ENCODE data around the gene CTDP1. TPM values are rescaled to one million over a fixed set of nuclear protein-coding genes. Genes with fewer than 3 reads are reported as not detected.

Gene CTDP1
- total RNA-seq, 4 donors from 2014 or later: 12.3 to 21.8 (median 16.5) TPM

DNA sequence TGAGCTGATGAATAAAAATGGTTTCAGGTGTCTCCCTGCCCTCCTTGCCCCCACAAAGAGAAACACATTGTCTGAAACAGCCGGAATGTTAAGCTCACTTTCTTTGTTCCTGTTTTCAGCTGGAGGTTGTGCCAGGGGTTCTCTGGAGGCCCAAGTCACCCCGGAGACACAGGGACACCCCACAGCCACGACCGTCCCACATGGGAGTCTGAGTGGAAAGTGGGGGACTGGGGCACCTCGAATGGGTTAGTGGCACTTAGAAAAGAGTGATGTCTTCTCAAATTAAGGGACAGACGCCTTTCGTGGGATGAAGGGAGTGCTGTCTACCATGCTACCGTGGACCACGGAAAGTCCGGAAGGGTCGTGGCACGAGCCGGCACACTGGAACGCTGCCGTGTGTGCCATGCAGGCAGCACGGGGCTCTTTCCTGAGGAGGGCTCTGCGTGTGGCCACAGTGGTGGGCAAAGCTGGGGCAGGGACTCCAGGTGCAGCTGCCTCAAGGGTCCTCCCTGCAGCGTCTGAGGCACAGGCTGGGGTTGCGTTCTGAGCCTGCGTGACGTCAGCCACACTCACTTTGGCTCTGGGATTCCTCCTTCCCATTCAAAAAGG, 39.4 kb upstream of the CTDP1 start:
- ATAC-seq (no peak), DNase-seq (no peak)
- no peak for TF ChIP-seq POLR2A (IDR thresholded peaks at IDR 0.05)
- TF ChIP-seq, protein P1, sequence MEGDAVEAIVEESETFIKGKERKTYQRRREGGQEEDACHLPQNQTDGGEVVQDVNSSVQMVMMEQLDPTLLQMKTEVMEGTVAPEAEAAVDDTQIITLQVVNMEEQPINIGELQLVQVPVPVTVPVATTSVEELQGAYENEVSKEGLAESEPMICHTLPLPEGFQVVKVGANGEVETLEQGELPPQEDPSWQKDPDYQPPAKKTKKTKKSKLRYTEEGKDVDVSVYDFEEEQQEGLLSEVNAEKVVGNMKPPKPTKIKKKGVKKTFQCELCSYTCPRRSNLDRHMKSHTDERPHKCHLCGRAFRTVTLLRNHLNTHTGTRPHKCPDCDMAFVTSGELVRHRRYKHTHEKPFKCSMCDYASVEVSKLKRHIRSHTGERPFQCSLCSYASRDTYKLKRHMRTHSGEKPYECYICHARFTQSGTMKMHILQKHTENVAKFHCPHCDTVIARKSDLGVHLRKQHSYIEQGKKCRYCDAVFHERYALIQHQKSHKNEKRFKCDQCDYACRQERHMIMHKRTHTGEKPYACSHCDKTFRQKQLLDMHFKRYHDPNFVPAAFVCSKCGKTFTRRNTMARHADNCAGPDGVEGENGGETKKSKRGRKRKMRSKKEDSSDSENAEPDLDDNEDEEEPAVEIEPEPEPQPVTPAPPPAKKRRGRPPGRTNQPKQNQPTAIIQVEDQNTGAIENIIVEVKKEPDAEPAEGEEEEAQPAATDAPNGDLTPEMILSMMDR (IDR thresholded peaks at IDR 0.05 in 4 of 5, conservative IDR thresholded peaks at IDR 0.05 in 1 of 5): no peak
- Histone ChIP-seq H3K4me1 (peaks cover 0 to 4% of the 10 kb centered on the region in 2 donors), H3K4me3 (no peak overlapping the region), H3K36me3 (no peaks in the 10 kb centered on the region), H3K27me3 (peaks cover 0 to 18% (median 9%) of the 10 kb centered on the region in 3 donors), H3K27ac (no peak overlapping the region), H3K9me3 (no peaks in the 10 kb centered on the region)
- intact Hi-C loops (cut with DNase I; ENCODE audit: low total_unique reads) (loop anchor here (10.0 kb wide), 1 partner anchor 105 kb away; no protein-coding TSS in a partner anchor), in situ Hi-C loops (cut with MboI; ENCODE audit: low sequenced_read_pairs in 4 of 4) (loop anchor here in 3 of 4 donors (5.0 to 25.0 kb wide), 4 partner anchors 103 to 268 kb away; no protein-coding TSS in a partner anchor)

- in situ Hi-C loops (cut with MboI; ENCODE audit: low sequenced_read_pairs in 4 of 4): loop anchor here in 3 of 4 donors (5.0 to 25.0 kb wide), 4 partner anchors 104 to 269 kb away; no protein-coding TSS in a partner anchor
- Histone ChIP-seq H3K27me3 (peaks cover 0 to 18% (median 9%) of the 10 kb centered on the region in 3 donors), H3K36me3 (no peaks in the 10 kb centered on the region), H3K27ac (no peak overlapping the region), H3K4me3 (no peak overlapping the region), H3K4me1 (peaks cover 0 to 4% of the 10 kb centered on the region in 2 donors), H3K9me3 (no peaks in the 10 kb centered on the region)
- intact Hi-C loops (cut with DNase I; ENCODE audit: low total_unique reads): loop anchor here (10.0 kb wide), 1 partner anchor 106 kb away; no protein-coding TSS in a partner anchor
- no peak for TF ChIP-seq POLR2A (IDR thresholded peaks at IDR 0.05)
- TF ChIP-seq, protein P1 (IDR thresholded peaks at IDR 0.05 in 4 of 5, conservative IDR thresholded peaks at IDR 0.05 in 1 of 5): no peak
- DNase-seq: no peak
- ATAC-seq: no peak
These were observed 38.7 kb upstream of the CTDP1 start for GRCh38 chr18:79640875-79641274.

DNA sequence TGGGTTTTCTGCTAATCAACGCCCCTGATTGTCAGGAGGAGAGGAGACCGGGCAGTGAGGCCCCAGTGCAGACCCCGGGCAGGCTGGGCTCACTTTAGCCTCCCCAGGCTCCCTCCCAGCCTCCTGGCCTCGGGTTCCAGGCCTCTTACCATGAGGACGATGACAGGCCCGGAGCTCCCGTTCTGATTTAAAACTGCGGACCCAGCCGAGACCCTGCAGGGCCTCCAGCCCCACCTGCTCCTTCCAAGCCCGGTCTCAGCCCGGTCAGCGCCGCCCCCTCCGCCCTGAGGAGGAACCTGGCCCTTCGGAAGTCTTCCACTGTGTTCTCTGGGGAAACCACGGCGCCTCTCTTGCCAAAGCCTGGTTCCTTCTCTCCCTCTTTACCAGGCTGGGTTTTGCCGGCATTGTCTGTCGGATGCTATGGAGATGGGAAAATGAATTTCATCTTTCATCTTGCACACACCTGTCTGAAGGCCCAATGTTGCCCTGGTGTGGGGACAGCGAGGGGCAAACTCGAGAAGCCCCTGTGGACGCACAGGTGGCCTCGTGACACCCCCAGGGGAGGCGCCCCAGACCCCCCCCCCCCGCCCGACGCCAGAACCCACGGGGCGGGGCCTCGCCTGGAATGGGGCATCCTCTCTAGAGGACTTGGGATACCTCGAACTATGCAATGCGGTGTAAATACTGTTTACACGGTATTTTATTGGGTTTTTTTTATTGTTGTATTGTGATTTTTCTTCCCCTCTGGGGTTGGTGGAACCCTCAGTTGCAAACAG, 37.7 kb upstream of the CTDP1 start:
- ATAC-seq (no peak), DNase-seq (no peak)
- in situ Hi-C loops (cut with MboI; ENCODE audit: low sequenced_read_pairs in 4 of 4) (loop anchor here in 3 of 4 donors (5.0 to 25.0 kb wide), 4 partner anchors 105 to 270 kb away; no protein-coding TSS in a partner anchor), intact Hi-C loops (cut with DNase I; ENCODE audit: low total_unique reads) (loop anchor here (10.0 kb wide), 1 partner anchor 107 kb away; no protein-coding TSS in a partner anchor)
- TF ChIP-seq POLR2A (IDR thresholded peaks at IDR 0.05): no peak
- TF ChIP-seq, protein P1 (IDR thresholded peaks at IDR 0.05 in 4 of 5, conservative IDR thresholded peaks at IDR 0.05 in 1 of 5): no peak
- no peak overlapping the region for H3K27ac ChIP-seq
- H3K4me3 ChIP-seq: no peak overlapping the region
- H3K27me3 ChIP-seq: peaks cover 0 to 17% (median 8%) of the 10 kb centered on the region in 3 donors
- H3K4me1 ChIP-seq: peaks cover 0 to 4% of the 10 kb centered on the region in 2 donors
- H3K9me3 ChIP-seq: no peaks in the 10 kb centered on the region
- H3K36me3 ChIP-seq: no peaks in the 10 kb centered on the region

DNA sequence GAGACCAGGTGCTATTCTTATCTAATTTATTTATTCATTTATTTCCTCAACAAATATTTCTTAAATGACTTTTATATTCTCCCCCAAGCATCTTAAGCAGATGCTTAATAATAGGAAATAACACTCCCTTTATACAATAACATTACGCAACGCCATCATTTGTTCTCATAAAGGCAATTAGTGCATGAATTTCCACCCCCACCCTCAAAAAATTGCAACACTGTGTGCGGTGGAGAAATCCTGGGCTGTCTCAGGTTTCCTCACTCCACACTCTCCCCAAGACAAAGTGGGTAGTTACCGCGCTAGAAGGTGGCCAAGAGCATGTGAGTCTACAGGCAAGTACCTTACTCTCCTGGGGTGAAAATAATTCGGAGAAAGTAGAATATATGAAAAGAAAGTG, 37.0 kb upstream of the CTDP1 start:
- Histone ChIP-seq H3K4me3 (no peak overlapping the region), H3K36me3 (no peaks in the 10 kb centered on the region), H3K4me1 (peaks cover 0 to 4% of the 10 kb centered on the region in 2 donors), H3K27me3 (peaks cover 0 to 10% (median 3%) of the 10 kb centered on the region in 3 donors), H3K27ac (no peak overlapping the region), H3K9me3 (no peaks in the 10 kb centered on the region)
- ATAC-seq (no peak), DNase-seq (no peak)
- in situ Hi-C loops (cut with MboI; ENCODE audit: low sequenced_read_pairs in 4 of 4) (loop anchor here in 3 of 4 donors (5.0 to 25.0 kb wide), 4 partner anchors 105 to 270 kb away; no protein-coding TSS in a partner anchor), intact Hi-C loops (cut with DNase I; ENCODE audit: low total_unique reads) (loop anchor here (10.0 kb wide), 1 partner anchor 108 kb away; no protein-coding TSS in a partner anchor)
- TF ChIP-seq POLR2A (IDR thresholded peaks at IDR 0.05): no peak
- TF ChIP-seq, protein P1 (IDR thresholded peaks at IDR 0.05 in 4 of 5, conservative IDR thresholded peaks at IDR 0.05 in 1 of 5): no peak

Measured in gastrocnemius medialis (tissue), 4 donors.